NCI-H2227 (cell line): ENCODE data around the gene TBX21.

Source experiments
- DNase-seq: peaks from one replicate; lab custom pipeline; 2025; ENCODE audit not compliant: unreplicated experiment; lab: John Stamatoyannopoulos, UW

Gene TBX21

GRCh38 chr17:47712330-47713023, 20.6 kb upstream of the TBX21 start:
- DNase-seq: no peak

DNA sequence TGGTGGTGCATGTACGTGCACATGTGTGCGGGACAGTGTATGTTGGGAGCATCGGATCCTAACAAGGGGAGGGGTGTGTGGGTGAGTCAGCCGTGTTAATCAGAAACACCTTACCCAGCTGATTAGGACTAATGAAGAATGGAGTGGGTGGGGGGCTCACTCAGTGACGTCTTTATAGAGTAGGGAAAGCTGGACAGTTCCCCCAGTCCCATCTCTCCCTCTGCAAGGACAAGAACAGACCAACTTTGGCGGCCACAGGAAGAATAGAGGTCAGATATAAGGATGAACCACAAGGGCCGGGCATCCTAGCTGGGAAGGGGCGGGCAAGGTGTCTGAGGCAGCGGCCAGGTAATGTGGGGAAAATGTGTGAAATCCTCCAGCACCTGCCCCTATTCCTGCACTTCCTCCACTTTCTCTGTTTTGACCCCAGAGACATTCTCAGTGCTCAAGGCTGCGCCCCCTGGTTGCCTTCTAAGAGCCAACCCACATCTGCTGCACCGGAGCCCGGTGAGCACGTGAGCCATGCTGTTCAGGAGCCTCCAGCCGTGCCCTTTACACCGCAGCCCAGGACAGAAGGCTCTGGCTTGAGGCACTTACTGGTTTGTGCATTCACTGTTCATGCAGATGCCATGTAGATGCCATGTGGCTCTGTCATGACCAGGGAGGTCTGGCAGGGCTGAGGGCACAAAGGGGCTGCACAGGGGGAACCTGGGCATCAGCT, 18.9 kb upstream of the TBX21 start:
- no peak for DNase-seq

DNA sequence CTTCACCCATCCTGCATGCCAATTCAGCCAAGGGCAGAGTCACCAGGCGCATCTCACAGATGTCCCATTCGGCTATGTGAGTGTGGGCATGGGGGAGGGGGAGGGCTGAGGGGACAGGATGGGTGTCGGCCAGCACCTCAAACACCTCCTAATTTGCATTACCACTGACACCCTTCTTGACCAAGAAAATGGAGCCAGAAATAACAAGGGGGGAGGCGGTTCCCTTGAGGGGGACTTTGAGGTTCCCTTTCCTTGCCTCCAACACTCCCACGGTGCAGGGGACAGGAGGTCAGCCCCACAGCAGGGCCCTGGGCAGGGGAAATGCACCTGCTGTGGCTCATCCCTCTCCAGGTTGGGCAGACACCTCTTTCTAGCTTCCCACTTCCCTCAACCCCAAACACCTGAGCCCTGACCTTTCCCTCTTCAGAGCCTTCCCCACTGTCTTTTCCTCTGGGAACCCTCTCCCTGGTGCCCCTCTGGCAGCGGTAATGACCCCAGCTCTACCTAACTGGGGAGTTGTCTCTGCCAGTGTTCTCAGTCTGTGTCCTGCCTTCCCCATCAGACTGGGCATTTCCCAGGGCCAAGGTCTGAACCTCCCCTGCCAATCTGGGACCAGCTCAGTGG, 18.2 kb upstream of the TBX21 start:
- no peak for DNase-seq

DNA sequence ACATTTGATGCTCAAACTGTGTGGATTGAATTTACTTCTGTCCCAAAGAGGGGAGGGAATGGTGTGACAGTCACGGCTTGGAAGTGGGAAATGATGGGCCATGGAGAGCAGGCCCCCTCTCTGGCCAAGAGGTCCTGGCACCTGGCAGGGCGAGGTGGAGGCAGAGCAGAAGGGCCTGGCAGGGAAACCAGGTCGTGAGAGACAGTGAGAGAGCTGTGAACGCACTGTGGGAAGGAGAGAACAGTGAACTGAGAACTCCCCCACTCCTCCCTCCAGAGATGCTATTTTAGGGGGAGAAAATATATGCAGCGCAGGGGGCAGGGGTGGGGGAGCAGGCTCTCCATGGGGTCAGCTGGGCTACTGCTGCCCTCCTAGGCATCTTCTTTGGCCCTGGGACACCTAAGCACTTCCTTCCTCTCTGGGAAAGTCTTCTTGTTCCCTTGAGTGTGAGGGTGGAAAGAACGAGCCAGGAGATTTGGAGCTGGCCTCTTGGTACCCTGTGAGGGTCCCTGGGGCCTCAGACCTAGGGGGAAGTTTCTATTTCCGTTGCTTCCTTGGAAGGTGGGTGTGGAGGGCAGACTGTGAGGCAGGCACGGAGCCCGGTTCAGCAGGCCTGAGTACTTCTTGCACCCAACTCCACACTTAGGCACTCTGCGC, 17.2 kb upstream of the TBX21 start:
- DNase-seq: no peak

- DNase-seq: no peak
Observed at GRCh38 chr17:47716375-47716774, 16.7 kb upstream of the TBX21 start.

DNA sequence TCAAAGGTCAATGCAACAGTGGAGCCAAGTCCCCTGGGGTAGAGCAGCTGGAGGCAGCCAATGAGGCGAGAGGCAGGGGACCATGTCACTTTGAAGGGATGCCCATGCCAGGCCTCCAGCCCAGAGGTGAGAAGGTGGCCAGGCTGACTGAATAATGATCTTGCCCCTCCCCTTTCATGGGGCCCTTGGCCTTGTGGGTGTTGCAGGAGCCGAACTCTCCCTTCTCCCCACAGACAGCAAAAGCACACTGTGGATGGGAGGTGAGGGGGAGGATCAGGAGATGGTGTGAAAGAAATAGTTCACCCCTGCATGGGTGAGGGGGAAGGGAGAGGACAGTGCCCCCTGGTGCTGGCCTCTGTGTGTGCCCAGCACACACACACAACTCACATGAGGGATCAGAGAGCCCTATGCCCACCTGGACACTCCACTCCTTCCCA, 15.8 kb upstream of the TBX21 start:
- DNase-seq: no peak

DNA sequence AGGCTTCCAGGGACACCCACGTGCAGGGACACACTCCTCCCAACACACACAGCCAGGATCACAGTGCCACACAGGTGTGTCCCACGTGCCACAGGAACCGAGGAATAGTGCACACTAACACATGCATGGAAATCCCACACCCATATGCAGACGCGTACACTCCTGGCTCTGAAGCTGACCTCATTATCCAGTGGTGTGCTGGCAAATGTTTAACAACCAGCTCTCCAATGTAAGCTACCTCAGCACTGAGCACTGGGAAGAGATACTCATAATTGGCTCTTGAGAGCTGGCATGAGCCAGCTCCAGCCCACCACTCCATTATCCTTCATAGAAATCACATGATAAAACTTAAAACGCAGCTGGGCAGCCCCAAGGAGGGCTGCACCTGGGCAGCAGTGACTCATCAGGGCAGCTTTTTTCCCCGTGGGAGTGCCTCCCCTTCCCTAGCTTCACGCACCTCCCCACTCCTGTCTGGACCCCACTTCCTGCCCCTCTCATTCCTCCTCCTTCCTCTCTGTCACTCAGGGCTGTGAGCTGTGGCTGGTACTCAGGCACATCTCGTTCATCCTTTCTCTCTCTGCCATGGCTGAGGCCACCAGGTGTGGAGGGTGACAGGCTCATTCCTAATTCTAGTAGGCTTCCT, 14.9 kb upstream of the TBX21 start:
- DNase-seq: peak; percentile 66

DNA sequence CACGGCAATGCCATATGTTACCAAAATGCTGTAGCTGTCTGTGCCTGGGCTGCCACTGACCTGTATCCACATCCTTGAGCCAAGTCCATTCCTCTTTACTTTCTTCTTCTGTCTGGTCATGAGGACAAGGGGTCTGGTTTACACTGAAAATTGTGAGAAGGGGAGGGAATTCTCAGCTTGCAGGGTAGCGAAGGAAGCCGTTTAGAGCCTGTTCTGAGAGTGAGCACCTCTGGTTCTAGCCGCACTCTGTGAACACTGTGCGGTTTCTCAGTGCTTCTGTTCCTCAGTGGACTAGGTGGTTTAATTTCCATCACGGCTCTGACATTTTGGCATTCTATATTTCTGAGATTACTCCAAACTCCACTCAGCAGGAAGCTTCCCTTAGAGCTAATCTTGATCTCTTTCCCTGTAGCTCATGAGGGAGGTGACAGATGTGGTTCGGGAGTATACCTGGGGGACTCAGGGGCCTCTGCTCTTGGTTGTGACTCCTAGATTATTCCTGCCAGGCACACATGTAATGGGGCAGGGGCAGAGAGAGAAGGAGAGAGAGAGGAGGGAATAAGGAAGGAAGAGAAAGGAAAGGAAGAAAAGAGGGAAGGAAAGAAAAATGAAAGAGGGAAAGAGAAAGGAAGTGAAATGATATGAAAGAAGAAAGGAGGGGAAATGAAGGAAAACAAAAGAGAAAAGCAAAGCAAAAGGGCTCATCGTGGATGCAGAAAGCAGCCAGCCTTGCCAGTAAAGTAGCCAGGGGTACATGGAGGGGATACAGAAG, 14.2 kb upstream of the TBX21 start:
- no peak for DNase-seq

- DNase-seq: no peak
Observed at GRCh38 chr17:47719411-47720152, 13.5 kb upstream of the TBX21 start.

GRCh38 chr17:47720196-47720595, 12.8 kb upstream of the TBX21 start:
- DNase-seq: no peak

DNA sequence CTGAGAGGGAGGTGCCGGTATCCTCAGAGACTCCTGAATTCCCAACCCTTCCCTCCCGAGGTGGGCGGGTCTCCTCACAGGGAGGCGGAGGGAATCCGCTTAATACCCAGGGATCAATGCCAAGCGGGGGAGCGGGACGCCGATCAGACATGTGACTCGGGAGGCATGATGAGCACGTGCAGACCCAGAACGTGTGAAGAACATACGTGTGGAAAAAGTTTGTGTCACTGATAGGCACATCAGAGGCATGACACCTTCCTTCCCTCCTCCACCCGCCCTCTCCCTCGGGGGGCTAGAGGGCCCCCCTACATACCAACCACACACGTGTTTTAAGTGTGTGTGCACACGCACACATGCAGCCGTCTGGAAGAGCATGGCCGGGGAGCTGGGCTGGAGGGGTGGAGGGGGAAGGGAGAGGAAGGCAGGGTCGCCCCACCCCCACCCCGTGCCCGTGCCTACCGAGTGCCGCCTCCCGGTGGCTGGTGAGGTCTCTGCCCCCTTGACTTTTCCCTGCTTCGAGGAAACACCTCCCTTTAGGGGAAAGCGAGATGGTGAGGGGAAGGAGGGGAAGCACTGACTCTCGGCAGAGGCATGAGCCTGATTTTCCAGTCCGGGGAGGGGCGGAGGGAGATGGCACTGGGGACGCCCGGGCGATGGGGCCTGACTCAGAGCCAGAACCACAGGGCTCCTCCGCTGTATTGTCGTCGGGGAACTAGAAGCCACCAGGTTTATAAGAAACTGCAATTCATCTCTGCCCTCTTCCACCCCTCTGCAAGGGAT, 12.1 kb upstream of the TBX21 start:
- peak; percentile 16 for DNase-seq

DNA sequence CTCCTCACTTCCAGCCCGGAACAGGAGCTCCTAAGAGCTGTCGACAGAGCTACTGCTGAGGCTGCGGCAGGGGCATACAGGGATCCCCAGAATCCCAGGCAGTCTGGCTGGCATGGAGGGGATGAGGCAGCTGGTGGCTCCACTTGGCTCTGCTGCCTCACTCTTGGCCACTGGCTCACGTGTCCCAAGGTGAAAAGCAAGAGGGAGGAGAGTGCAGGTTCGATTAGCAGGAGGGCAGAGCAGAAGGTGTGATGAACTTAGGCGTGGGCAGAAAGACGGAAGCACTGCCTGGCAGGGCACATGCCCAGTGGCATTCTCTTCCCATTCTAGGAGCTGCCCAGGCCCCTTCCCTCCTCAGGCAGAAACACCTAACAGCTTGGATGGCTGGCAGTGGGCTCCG, 11.3 kb upstream of the TBX21 start:
- no peak for DNase-seq

- DNase-seq: no peak
Observed at GRCh38 chr17:47724705-47725104, 8.3 kb upstream of the TBX21 start.

DNA sequence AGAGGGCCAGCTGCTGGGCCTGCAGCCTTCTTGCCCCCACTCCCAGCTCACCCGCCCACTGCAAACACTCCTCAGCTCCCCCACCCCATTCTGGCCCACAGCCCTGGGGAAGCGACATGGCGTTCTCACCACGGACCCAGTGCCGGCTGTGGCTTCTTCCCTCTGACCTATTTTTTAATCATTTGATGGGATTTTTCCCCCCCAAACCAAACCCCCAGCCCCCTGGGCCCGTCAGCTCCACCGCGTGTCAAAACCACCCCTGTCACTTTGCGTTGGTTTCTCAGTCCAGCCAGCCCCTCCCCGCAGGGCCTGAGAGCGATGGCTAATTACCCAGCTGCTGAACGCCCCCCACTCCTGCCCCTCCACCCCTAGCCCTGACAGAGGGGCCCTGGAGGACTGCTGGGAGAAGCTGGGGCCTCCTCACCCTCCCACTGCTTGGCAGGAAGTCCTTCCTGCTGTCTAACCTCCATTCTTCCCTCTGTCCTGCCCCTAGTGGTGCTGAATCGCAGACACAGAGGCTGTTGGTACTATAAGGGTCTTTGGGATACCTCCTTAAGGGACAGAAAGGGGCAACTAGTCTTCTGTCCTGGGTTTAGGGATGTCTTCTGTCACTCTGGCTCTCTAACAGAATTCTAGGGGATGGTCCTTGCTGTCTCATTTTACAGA, 7.5 kb upstream of the TBX21 start:
- no peak for DNase-seq

DNA sequence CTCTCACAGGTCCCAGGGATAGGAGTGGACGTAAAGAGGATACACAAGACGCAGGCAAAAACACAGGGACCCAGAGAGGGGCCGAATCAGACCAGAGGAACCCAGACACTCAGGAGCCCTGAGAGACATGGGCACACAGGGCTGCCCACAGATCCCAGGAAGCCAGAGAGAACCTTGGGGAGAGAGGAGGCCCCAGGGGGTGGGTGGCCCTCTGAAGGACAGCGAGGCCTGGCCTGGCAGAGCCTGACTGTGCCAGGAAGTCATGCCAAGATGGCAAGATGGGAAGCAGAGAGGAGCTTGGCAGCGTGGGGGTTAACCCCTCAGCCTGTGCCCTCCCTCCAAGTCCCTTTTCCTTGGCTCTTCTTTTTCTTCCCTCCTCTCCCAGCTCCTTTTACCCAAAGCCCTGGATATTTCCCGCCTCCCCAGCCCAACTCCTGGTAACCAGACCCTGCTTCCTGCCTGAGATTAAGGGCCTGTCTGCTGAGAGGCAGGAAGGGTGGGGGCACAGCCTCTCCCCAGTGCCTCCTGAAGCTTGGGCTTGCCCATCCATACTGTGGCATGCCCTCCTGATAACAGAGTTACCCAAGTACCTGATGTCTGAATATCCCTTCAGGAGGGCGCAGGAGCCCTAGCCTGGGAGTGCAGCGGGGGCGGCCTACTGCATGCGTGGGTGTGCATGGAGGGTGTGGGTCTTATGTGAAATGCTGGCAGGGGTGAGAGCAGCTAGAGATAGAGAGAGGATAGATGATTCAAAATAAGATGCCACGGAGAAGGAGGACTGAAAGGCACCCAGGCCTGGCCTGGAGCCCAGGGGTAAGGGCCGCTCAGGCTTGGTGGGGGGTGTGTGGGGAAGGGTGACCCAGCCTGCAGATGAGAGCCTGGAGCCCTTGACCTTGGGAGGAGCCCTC, 6.0 kb upstream of the TBX21 start:
- no peak for DNase-seq

- DNase-seq: no peak
Observed at GRCh38 chr17:47727704-47728036, 5.4 kb upstream of the TBX21 start.

GRCh38 chr17:47728214-47728877, 4.7 kb upstream of the TBX21 start:
- no peak for DNase-seq
